ENCODE data around the gene STEAP3.

Gene STEAP3

GRCh38 chr2:119227346-119227745 lies 3.7 kb downstream of the STEAP3 start:
- no peak for DNase-seq

- no peak for DNase-seq
Observed at GRCh38 chr2:119228136-119228535, 4.5 kb downstream of the STEAP3 start.

- DNase-seq = no peak
Observed at GRCh38 chr2:119228964-119229363, 5.3 kb downstream of the STEAP3 start.

- DNase-seq = no peak
Observed at GRCh38 chr2:119229716-119230115, 6.1 kb downstream of the STEAP3 start.

- DNase-seq = peak in 8 of 14 donors; percentile 19 to 53 (median 28)
Observed at GRCh38 chr2:119230219-119231185, 6.9 kb downstream of the STEAP3 start.

- no peak for DNase-seq
Observed at GRCh38 chr2:119231975-119232665, 8.5 kb downstream of the STEAP3 start.

- DNase-seq = no peak
Observed at GRCh38 chr2:119232666-119232993, 9.0 kb downstream of the STEAP3 start.

- peak in 1 of 14 donors; percentile 34 for DNase-seq
Observed at GRCh38 chr2:119233326-119234020, 9.8 kb downstream of the STEAP3 start.

- peak in 1 of 14 donors; percentile 40 for DNase-seq
Observed at GRCh38 chr2:119234021-119235019, 10.7 kb downstream of the STEAP3 start.

- no peak for DNase-seq
Observed at GRCh38 chr2:119236796-119237195, 13.2 kb downstream of the STEAP3 start.

GRCh38 chr2:119240311-119241204 lies 16.9 kb downstream of the STEAP3 start:
- DNase-seq = peak in 10 of 14 donors; percentile 27 to 98 (median 62)

GRCh38 chr2:119241205-119241532 lies 17.5 kb downstream of the STEAP3 start:
- DNase-seq = peak in 1 of 14 donors; percentile 42

- no peak for DNase-seq
Observed at GRCh38 chr2:119242276-119243119, 18.9 kb downstream of the STEAP3 start.

- DNase-seq = no peak
Observed at GRCh38 chr2:119243621-119244020, 20.0 kb downstream of the STEAP3 start.

GRCh38 chr2:119245076-119245840 lies 21.6 kb downstream of the STEAP3 start:
- DNase-seq = no peak

GRCh38 chr2:119245841-119246230 lies 22.2 kb downstream of the STEAP3 start:
- no peak for DNase-seq

GRCh38 chr2:119246884-119247843 lies 23.5 kb downstream of the STEAP3 start:
- DNase-seq = peak in 1 of 14 donors; percentile 42

GRCh38 chr2:119247844-119248271 lies 24.2 kb downstream of the STEAP3 start:
- no peak for DNase-seq
